Activated CD8-positive, alpha-beta memory T cell treated with anti-CD3 and anti-CD28 coated beads, Interleukin-2, amount 10 ng/mL, durations not matched to agents 7 days and 5 days (primary cell): ENCODE measurements around the gene COL26A1. TPM values are rescaled to one million over a fixed set of nuclear protein-coding genes. Genes with fewer than 3 reads are reported as not detected.

Source experiments
- ATAC-seq: fragments of 150-1000 bp; cut with Tn5 transposase; one replicate; pipeline ENCODE4 v1.10.0; 2021; ENCODE audit warnings: moderate library complexity
- CTCF ChIA-PET: fragments of 350-600 bp; sonication (Branson Sonifier 250); formaldehyde crosslinking; loops from one replicate; lab custom pipeline; 2021; ENCODE audit warnings: antibody characterized with exemption; lab: Charles Lee
- DNase-seq: peaks from one replicate; pipeline ENCODE4 v3.0.0-alpha.2; 2020
- H3K27ac Mint-ChIP-seq: one replicate; pipeline ENCODE4 v1.8.0; 2021; ENCODE audit warnings: mild to moderate bottlenecking, mixed read lengths
- H3K27me3 Mint-ChIP-seq: one replicate; pipeline ENCODE4 v1.8.0; 2021; ENCODE audit warnings: mixed read lengths
- H3K36me3 Mint-ChIP-seq: one replicate; pipeline ENCODE4 v1.8.0; 2021; ENCODE audit warnings: mild to moderate bottlenecking, mixed read lengths
- H3K4me1 Mint-ChIP-seq: one replicate; pipeline ENCODE4 v1.8.0; 2021; ENCODE audit warnings: mixed read lengths
- H3K4me3 Mint-ChIP-seq: one replicate; pipeline ENCODE4 v1.8.0; 2021; ENCODE audit warnings: mild to moderate bottlenecking, moderate library complexity, mixed read lengths
- H3K9me3 Mint-ChIP-seq: one replicate; pipeline ENCODE4 v1.8.0; 2022; ENCODE audit warnings: low read depth, mixed read lengths
- total RNA-seq, 2 experiments: library from RNA; stranded (reverse); gene quantifications; one replicate each; pipeline ENCODE4 v1.2.3, GENCODE V29; 2021

Gene COL26A1
- total RNA-seq, 2 experiments from 2014 or later = not detected

GRCh38 chr7:101586078-101586905 is 223.6 kb downstream of the COL26A1 start:
- CTCF ChIA-PET = no interaction called here
- no peaks in the 10 kb centered on the region for H3K9me3 Mint-ChIP-seq
- H3K27ac Mint-ChIP-seq = no peak overlapping the region
- no peaks in the 10 kb centered on the region for H3K4me1 Mint-ChIP-seq
- H3K36me3 Mint-ChIP-seq = no peaks in the 10 kb centered on the region
- DNase-seq (no peak), ATAC-seq (no peak)
- H3K27me3 Mint-ChIP-seq = no peaks in the 10 kb centered on the region
- H3K4me3 Mint-ChIP-seq = no peak overlapping the region

GRCh38 chr7:101586906-101587677 is 224.4 kb downstream of the COL26A1 start:
- ATAC-seq (no peak), DNase-seq (no peak)
- H3K9me3 Mint-ChIP-seq = no peaks in the 10 kb centered on the region
- H3K4me1 Mint-ChIP-seq = no peaks in the 10 kb centered on the region
- no peak overlapping the region for H3K4me3 Mint-ChIP-seq
- no peaks in the 10 kb centered on the region for H3K27me3 Mint-ChIP-seq
- H3K36me3 Mint-ChIP-seq = no peaks in the 10 kb centered on the region
- H3K27ac Mint-ChIP-seq = no peak overlapping the region
- CTCF ChIA-PET = no interaction called here

GRCh38 chr7:101588131-101588935 is 225.7 kb downstream of the COL26A1 start:
- no peak for ATAC-seq
- DNase-seq = no peak
- no peaks in the 10 kb centered on the region for H3K27me3 Mint-ChIP-seq
- no peak overlapping the region for H3K4me3 Mint-ChIP-seq
- H3K4me1 Mint-ChIP-seq = no peaks in the 10 kb centered on the region
- no peaks in the 10 kb centered on the region for H3K9me3 Mint-ChIP-seq
- CTCF ChIA-PET = no interaction called here
- H3K27ac Mint-ChIP-seq = no peak overlapping the region
- no peaks in the 10 kb centered on the region for H3K36me3 Mint-ChIP-seq

- DNase-seq (no peak), ATAC-seq (no peak)
- Mint-ChIP-seq H3K4me3 (no peak overlapping the region), H3K27me3 (no peaks in the 10 kb centered on the region), H3K9me3 (no peaks in the 10 kb centered on the region), H3K36me3 (no peaks in the 10 kb centered on the region), H3K4me1 (no peaks in the 10 kb centered on the region), H3K27ac (no peak overlapping the region)
- CTCF ChIA-PET = no interaction called here
Measured at GRCh38 chr7:101589052-101589451, 226.4 kb downstream of the COL26A1 start.

- H3K36me3 Mint-ChIP-seq = no peaks in the 10 kb centered on the region
- no peaks in the 10 kb centered on the region for H3K27me3 Mint-ChIP-seq
- H3K9me3 Mint-ChIP-seq = no peaks in the 10 kb centered on the region
- H3K4me1 Mint-ChIP-seq = no peaks in the 10 kb centered on the region
- H3K27ac Mint-ChIP-seq = no peak overlapping the region
- DNase-seq (no peak), ATAC-seq (no peak)
- CTCF ChIA-PET = interaction anchor here (1.1 kb wide), 1 partner anchor 9 kb away, joined by 3 read pairs; no protein-coding TSS in a partner anchor
- H3K4me3 Mint-ChIP-seq = no peak overlapping the region
Measured at GRCh38 chr7:101589976-101590662, 227.4 kb downstream of the COL26A1 start.

GRCh38 chr7:101590663-101591435 is 228.2 kb downstream of the COL26A1 start:
- H3K27me3 Mint-ChIP-seq = no peaks in the 10 kb centered on the region
- ATAC-seq (no peak), DNase-seq (no peak)
- CTCF ChIA-PET = interaction anchor here (1.1 kb wide), 1 partner anchor 10 kb away, joined by 3 read pairs; no protein-coding TSS in a partner anchor
- no peaks in the 10 kb centered on the region for H3K9me3 Mint-ChIP-seq
- H3K27ac Mint-ChIP-seq = no peak overlapping the region
- no peaks in the 10 kb centered on the region for H3K4me1 Mint-ChIP-seq
- H3K4me3 Mint-ChIP-seq = no peak overlapping the region
- no peaks in the 10 kb centered on the region for H3K36me3 Mint-ChIP-seq

- no peak overlapping the region for H3K27ac Mint-ChIP-seq
- no peak overlapping the region for H3K4me3 Mint-ChIP-seq
- H3K4me1 Mint-ChIP-seq = no peaks in the 10 kb centered on the region
- H3K9me3 Mint-ChIP-seq = no peaks in the 10 kb centered on the region
- CTCF ChIA-PET = no interaction called here
- DNase-seq (no peak), ATAC-seq (no peak)
- H3K36me3 Mint-ChIP-seq = no peaks in the 10 kb centered on the region
- no peaks in the 10 kb centered on the region for H3K27me3 Mint-ChIP-seq
Measured at GRCh38 chr7:101591504-101591903, 228.8 kb downstream of the COL26A1 start.

GRCh38 chr7:101593556-101593955 is 230.9 kb downstream of the COL26A1 start:
- no peak overlapping the region for H3K4me3 Mint-ChIP-seq
- H3K36me3 Mint-ChIP-seq = no peaks in the 10 kb centered on the region
- no peaks in the 10 kb centered on the region for H3K4me1 Mint-ChIP-seq
- CTCF ChIA-PET = interaction anchor here (1.0 kb wide), 1 partner anchor 9 kb away, joined by 3 read pairs; no protein-coding TSS in a partner anchor
- ATAC-seq = no peak
- no peaks in the 10 kb centered on the region for H3K9me3 Mint-ChIP-seq
- no peak for DNase-seq
- no peak overlapping the region for H3K27ac Mint-ChIP-seq
- H3K27me3 Mint-ChIP-seq = no peaks in the 10 kb centered on the region

GRCh38 chr7:101594790-101595189 is 232.1 kb downstream of the COL26A1 start:
- no peak for ATAC-seq
- Mint-ChIP-seq H3K4me3 (no peak overlapping the region), H3K9me3 (no peaks in the 10 kb centered on the region), H3K27me3 (no peaks in the 10 kb centered on the region), H3K36me3 (no peaks in the 10 kb centered on the region), H3K27ac (no peak overlapping the region), H3K4me1 (no peaks in the 10 kb centered on the region)
- DNase-seq = no peak
- CTCF ChIA-PET = no interaction called here

- ATAC-seq (no peak), DNase-seq (no peak)
- Mint-ChIP-seq H3K9me3 (no peaks in the 10 kb centered on the region), H3K36me3 (no peaks in the 10 kb centered on the region), H3K27ac (no peak overlapping the region), H3K27me3 (no peaks in the 10 kb centered on the region), H3K4me1 (no peaks in the 10 kb centered on the region), H3K4me3 (no peak overlapping the region)
- CTCF ChIA-PET = no interaction called here
Measured at GRCh38 chr7:101595246-101595645, 232.6 kb downstream of the COL26A1 start.

GRCh38 chr7:101595766-101596537 is 233.3 kb downstream of the COL26A1 start:
- Mint-ChIP-seq H3K36me3 (no peaks in the 10 kb centered on the region), H3K4me3 (no peak overlapping the region), H3K27me3 (no peaks in the 10 kb centered on the region), H3K9me3 (no peaks in the 10 kb centered on the region), H3K27ac (no peak overlapping the region), H3K4me1 (no peaks in the 10 kb centered on the region)
- CTCF ChIA-PET = no interaction called here
- DNase-seq (no peak), ATAC-seq (no peak)

GRCh38 chr7:101596898-101597297 is 234.2 kb downstream of the COL26A1 start:
- H3K36me3 Mint-ChIP-seq = no peaks in the 10 kb centered on the region
- CTCF ChIA-PET = interaction anchor here (0.9 to 1.6 kb wide), 2 partner anchors 54 to 185 kb away, joined by 3 to 6 read pairs; no protein-coding TSS in a partner anchor

More at GRCh38 chr7:101596898-101597297, 234.2 kb downstream of the COL26A1 start:
- no peak for DNase-seq
- Mint-ChIP-seq H3K9me3 (no peaks in the 10 kb centered on the region), H3K27me3 (no peaks in the 10 kb centered on the region), H3K4me3 (no peak overlapping the region), H3K4me1 (no peaks in the 10 kb centered on the region), H3K27ac (no peak overlapping the region)
- ATAC-seq = no peak
